AG04450 (cell line): Measurements from ENCODE around the gene ATXN1. TPM values are rescaled to one million over a fixed set of nuclear protein-coding genes. Genes with fewer than 3 reads are reported as not detected.

Experiments
- CTCF ChIA-PET: fragments of 300-600, 350-600 bp; formaldehyde crosslinking; extraction: SDS; loops from one replicate; lab custom pipeline; 2022; ENCODE audit warnings: antibody characterized with exemption, inconsistent platforms; lab: Charles Lee
- POLR2A ChIA-PET: fragments of 350-600 bp; formaldehyde crosslinking; extraction: SDS; loops from one replicate; lab custom pipeline; 2021; ENCODE audit warnings: antibody characterized with exemption, inconsistent platforms; lab: Yijun Ruan, JAX
- DNase-seq: peaks from one replicate; pipeline ENCODE4 v3.0.0-alpha.2; 2011; ENCODE audit warnings: low read depth, low spot score
- H3K27ac ChIP-seq: one replicate; pipeline ENCODE4 v1.5.1; 2012; ENCODE audit warnings: low read depth, low read length, control low read depth
- H3K27me3 ChIP-seq: one replicate; pipeline ENCODE4 v1.6.0; 2012; ENCODE audit warnings: low read length; ENCODE audit not compliant: control insufficient read depth, insufficient read depth
- H3K4me3 ChIP-seq: 2 replicates; pipeline ENCODE4 v1.5.1; 2011; ENCODE audit warnings: mild to moderate bottlenecking, low read depth, low read length, control low read depth
- H3K9me3 ChIP-seq: 2 replicates; pipeline ENCODE4 v1.5.1; 2012; ENCODE audit warnings: low read length; ENCODE audit not compliant: control insufficient read depth, insufficient read depth
- CTCF ChIP-seq: IDR thresholded peaks from 2 replicates; pipeline ENCODE4 v1.5.1; 2011; ENCODE audit warnings: low read depth, low read length, control low read depth, inconsistent platforms
- polyA plus RNA-seq: library from polyadenylated mRNA; depleted of rRNA; stranded (reverse); fragments of >200 nt; gene quantifications from 2 replicates; pipeline ENCODE4 v1.2.3, GENCODE V29; 2011

The ATXN1 gene
- polyA plus RNA-seq, 1 experiment = 12.6 TPM

DNA sequence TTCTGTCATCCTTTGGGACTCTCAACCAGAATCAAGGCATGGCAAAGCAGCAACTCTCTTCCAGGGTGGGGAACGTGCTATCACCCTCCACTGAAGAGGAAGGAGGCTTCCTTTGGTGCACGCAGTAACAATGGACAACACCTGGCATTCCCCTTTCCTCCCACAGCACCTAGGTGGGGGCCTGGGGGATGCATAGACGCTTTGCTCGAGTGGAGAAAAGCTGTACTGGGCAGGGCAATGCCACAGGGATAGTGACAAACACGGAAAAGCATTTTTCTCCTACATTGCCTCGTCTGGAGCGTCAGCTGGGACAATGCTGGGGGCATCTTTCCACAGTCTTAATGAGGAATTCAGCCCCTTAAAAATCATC lies 439.9 kb downstream of the ATXN1 start:
- DNase-seq = no peak
- POLR2A ChIA-PET = no interaction called here
- Histone ChIP-seq H3K27me3 (no peaks in the 10 kb centered on the region), H3K4me3 (no peak overlapping the region), H3K9me3 (peaks cover 1% of the 10 kb centered on the region; the same call in 1 of the 2 replicates), H3K27ac (peak overlapping the region; percentile 96)
- CTCF ChIA-PET = interaction anchor here (1.6 kb wide), 1 partner anchor 10 kb away, joined by 5 read pairs; no protein-coding TSS in a partner anchor
- no peak for TF ChIP-seq CTCF

DNA sequence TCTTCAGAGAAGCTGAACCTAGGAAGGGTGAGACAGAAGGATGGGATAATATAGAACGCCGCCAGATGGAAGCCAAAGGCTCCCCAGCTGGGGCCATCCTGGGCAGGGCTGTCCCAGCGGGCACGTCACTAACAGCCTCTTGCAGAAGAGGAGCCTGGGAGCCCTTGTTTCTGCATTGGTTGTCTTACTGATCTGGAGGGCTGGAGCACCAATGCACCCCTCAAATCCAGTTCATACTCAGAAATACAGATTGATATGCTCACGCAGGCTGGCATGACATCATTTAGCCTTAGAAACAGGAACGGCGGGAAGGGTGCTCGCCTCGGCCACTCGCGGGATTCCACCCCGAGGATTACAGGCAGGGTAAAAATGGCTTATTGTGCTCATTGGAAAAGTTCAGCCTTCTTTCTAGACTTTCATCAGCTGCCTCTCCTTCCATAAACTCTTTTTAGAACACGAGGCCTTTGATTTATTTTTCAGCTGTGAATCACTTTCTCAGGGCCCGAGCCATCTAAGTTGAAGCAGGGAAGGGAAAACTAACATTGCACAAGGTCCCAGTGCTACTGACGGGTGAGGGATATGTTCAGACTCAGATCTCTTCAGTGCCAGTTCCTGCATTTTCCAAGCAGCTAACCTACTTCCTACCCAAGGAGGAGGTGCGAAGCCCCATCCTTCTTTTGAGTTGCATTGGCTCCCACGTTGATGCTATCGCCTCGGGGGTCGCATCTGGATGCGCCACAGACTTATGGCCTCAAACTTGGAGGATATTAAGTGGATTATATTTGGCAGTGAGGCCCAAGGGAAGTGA lies 440.5 kb downstream of the ATXN1 start:
- Histone ChIP-seq H3K27me3 (no peaks in the 10 kb centered on the region), H3K9me3 (no peaks in the 10 kb centered on the region), H3K27ac (peak overlapping the region; percentile 96), H3K4me3 (peak overlapping the region; percentile 42)
- ChIA-PET CTCF (interaction anchor here (1.6 to 1.7 kb wide), 2 partner anchors 11 to 34 kb away, joined by 4 to 5 read pairs; no protein-coding TSS in a partner anchor), POLR2A (interaction anchor here (1.6 kb wide), 1 partner anchor 18 kb away, joined by 3 read pairs; no protein-coding TSS in a partner anchor)
- DNase-seq = peak; percentile 60
- TF ChIP-seq CTCF = no peak

DNA sequence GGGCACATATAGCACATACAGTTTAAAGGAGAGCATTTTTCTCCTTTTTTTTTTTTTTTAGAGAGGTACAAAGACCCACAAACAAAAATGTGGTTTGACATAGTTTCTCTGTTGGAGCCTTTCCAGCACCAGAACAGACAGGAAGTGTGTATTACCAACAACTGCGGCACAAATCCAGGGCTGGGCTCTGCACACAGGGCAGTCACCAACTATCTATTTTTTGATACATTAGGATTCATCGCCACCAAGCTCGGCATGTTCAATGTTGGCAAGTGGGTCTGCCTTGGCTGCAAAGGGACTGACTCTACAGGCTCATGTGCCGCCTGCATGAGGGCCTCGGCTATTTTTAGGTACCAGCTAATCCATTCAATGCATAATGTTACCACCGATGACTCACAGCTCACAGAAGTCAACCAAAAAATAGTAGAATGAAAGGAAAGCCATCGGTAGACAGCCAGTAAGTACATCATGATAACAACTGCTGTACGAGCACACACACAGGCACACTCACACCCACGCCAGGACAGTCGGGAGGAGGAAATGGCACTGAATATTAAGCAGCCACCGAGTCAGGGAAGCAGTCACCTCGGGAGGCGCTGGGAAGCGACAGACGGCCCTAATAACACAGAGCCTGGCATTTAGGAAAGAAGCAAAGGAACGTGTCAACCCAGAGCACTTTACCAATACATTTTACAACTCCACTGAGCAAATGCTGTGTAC lies 441.3 kb downstream of the ATXN1 start:
- H3K4me3 ChIP-seq = peak overlapping the region; percentile 42
- DNase-seq = peak; percentile 83
- peak overlapping the region; percentile 96 for H3K27ac ChIP-seq
- no peaks in the 10 kb centered on the region for H3K9me3 ChIP-seq
- ChIA-PET POLR2A (interaction anchor here (1.6 kb wide), 1 partner anchor 19 kb away, joined by 3 read pairs; no protein-coding TSS in a partner anchor), CTCF (interaction anchor here (1.6 to 1.7 kb wide), 2 partner anchors 12 to 34 kb away, joined by 4 to 5 read pairs; no protein-coding TSS in a partner anchor)
- TF ChIP-seq CTCF = no peak
- H3K27me3 ChIP-seq = no peaks in the 10 kb centered on the region

DNA sequence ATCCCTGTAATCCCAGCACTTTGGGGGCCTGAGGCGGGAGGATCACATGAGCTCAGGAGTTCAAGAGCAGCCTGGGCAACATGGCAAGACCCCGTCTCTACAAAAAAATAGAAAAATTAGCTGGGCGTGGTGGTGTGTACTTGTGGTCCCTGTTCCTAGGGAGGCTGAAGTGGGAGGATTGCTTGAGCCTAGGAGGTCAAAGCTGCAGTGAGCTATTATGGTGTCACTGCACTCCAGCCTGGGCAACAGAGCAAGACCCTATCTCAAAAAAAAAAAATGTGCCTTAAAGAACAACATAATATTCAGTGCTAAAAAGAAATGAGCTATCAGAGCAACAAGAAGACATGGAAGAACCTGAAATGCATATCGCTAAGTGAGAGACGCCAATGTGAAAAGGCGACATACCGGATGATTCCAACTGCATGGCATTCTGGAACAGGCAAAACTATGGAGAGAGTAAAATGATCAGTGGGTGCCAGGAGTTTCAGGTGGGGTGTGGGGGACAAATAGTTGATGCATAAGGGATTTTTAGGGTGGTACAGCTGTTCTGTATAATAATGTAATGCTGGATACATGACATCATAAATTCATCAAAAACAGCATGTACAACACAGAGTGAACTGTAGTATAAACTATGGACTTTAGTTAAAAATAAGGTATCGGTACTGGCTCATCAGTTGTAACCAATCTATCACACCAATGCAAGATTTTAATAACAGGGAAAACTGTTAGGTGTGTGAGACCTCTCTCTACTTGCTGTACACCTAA lies 442.1 kb downstream of the ATXN1 start:
- no peak overlapping the region for H3K4me3 ChIP-seq
- H3K9me3 ChIP-seq = no peaks in the 10 kb centered on the region
- H3K27ac ChIP-seq = peak overlapping the region; percentile 90
- POLR2A ChIA-PET = interaction anchor here (1.3 to 1.6 kb wide), 2 partner anchors 18 to 20 kb away, joined by 3 read pairs; no protein-coding TSS in a partner anchor
- no peaks in the 10 kb centered on the region for H3K27me3 ChIP-seq
- no peak for DNase-seq
- TF ChIP-seq CTCF = no peak
- CTCF ChIA-PET = interaction anchor here (1.5 to 2.7 kb wide), 3 partner anchors 14 to 444 kb away, joined by 4 to 14 read pairs (median 8); no protein-coding TSS in a partner anchor
